Adipose tissue (tissue), 3 donors: ENCODE measurements around the gene NIPAL3. TPM values are rescaled to one million over a fixed set of nuclear protein-coding genes. Genes with fewer than 3 reads are reported as not detected.
"Not testable (repeated sequence)": the region's sequence is repeated elsewhere in the genome, so short reads cannot be mapped to it uniquely, and the experiment has no call there.

Experiments
- H3K27ac ChIP-seq: one replicate; pipeline ENCODE4 v1.5.1; 2013; ENCODE audit warnings: low read depth, low read length
- WGBS, 3 donors: extraction: QIAGEN DNeasy Blood & Tissue Kit; methylation state at CpG; one replicate each; pipeline ENCODE4 v1.1.7; 2013; 5-methylcytosine and 5-hydroxymethylcytosine counted together
- polyA plus RNA-seq, 3 donors: library from polyadenylated mRNA; stranded (reverse); fragments of 200-250 nt; gene quantifications; one replicate each; pipeline ENCODE4 v1.2.3, GENCODE V29; 2013
- donor health status: healthy with polysubstance abuse.
- donor health status: Bipolar disorder and iron deficiency.
- donor health status: healthy.

Gene NIPAL3
- polyA plus RNA-seq, 3 donors = 5.4 to 10.4 (median 7.6) TPM

DNA sequence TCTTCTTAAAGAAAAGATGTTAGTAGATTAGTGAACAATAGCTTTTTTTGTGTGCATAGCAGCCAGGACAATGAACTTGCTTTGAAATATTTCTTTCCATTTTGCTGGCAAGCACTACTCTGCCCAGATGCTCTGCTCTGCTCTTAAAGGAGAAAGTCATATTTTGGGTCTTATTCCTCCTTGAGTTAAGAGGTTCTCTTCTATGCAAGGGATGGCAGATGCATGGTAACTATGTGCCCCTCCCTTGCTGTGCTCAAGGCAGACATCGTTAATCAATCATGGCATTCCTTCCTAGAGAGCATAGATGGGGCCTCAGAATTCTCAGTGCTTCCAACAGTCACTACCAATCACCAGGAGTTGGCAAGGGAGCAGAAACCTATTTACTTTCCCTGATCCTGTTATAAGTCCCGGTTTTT, 27.6 kb downstream of the NIPAL3 start:
- H3K27ac ChIP-seq = no peak overlapping the region
- 14 to 65% (median 39%) methylated on average over 2 of the region's 2 CpGs for WGBS, 3 donors

DNA sequence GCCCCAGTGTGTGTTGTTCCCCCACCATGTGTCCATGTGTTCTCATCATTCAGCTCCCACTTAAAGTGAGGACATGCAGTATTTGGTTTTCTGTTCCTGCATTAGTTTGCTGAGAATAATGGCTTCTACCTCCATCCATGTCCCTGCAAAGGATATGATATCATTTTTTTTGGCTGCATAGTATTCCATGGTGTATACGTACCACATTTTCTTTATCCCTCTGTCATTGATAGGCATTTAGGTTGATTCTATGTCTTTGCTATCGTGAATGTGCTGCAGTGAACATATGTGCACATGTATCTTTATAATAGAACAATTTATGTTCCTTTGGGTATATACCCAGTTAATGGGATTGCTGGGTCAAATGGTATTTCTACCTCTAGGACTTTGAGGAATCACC, 30.8 kb downstream of the NIPAL3 start:
- WGBS, 3 donors = 97 to 98% (median 98%) methylated on average over 2 of the region's 2 CpGs
- not testable (repeated sequence) for H3K27ac ChIP-seq

DNA sequence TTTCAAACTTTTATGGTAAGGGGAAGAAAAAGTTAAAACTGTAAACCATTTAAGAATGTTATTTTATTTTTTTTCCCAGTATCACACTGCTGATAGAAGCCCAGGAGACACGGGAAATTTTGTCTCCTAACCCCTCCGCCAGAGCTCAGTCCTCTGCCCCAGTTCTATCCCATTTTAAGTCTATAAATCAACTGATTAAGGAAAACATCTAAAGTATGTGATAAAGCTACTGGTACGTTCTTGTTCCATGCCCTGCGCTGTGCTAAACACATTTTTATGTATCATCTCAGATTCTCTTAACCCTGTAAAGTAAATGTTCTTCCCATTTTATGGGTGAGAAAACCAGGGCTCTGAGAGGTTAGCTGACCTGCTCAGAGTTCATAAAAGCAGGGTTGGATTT, 34.7 kb downstream of the NIPAL3 start:
- no peak overlapping the region for H3K27ac ChIP-seq
- 73 to 90% (median 89%) methylated on average over 4 of the region's 4 CpGs for WGBS, 3 donors

DNA sequence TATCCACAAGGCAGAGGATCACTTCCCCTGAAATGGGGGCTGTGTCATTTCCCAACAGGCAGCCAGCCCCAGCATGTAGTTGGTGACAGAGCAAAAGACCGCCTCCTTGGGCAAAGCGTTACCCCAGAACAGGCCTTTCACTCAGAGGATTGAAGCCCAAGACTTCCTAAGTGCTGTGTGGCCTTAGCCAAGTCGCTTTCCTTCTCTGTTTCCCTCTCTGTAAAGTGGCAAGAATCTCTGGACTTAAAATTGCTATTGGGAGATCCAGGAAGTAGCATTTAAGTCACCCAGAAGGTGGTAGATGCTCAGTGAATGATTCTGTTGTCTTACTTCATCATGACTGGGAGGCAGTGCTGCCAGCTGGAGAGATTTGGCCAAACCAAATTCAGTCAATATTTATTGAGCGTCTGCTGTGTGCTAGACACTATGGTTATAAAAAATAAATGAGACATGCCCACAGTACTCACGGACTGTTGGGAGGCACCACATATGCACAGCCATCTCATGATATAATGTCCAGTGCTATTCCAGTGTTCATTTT, 35.3 kb downstream of the NIPAL3 start:
- 91 to 97% (median 95%) methylated on average over 5 of the region's 5 CpGs for WGBS, 3 donors
- H3K27ac ChIP-seq = no peak overlapping the region

DNA sequence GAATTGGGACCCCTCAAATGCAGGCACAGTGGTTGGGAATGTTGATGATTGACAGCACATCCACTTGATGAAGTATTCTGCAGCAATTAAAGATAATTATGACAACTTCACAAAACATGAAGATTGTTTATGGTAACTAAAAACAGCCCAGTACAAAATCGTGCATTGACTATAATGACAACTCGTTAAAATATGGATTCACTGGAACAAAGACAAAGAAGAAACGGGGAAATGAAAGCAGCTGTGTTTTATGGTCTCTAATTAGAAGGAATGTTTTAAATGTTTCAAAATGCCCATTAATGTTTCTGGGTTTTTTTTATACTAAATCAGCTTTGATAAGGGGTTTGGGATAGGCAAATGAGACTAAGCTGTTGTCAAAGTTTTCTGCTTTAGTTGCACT, 36.1 kb downstream of the NIPAL3 start:
- WGBS, 3 donors = 84 to 87% (median 84%) methylated on average over 3 of the region's 3 CpGs

GRCh38 chr1:24452922-24453485, 37.4 kb downstream of the NIPAL3 start:
- WGBS, 3 donors = 85 to 95% (median 86%) methylated on average over 8 of the region's 8 CpGs

More for the DNA sequence above, 36.1 kb downstream of the NIPAL3 start:
- H3K27ac ChIP-seq = no peak overlapping the region

DNA sequence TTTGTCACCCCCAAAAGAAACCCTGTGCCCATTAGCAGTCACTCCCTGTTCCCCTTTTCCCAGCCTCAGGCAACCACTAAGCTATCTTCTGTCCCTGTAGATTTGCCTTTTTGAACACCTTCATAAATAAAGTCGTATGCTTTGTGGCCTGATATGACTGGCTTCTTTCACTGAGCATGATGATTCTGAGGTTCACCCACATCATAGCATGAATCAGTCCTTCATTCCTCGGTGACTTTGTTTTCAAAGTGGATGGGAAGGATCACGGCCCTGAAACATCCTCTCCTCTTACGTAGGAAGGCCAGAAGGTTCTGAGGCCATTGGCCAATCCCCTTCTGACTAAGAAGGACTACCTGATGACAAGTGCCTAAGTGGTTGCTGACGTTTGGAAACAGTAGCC, 39.1 kb downstream of the NIPAL3 start:
- WGBS, 3 donors = 78 to 85% (median 82%) methylated on average over 5 of the region's 5 CpGs
- H3K27ac ChIP-seq = no peak overlapping the region

More at GRCh38 chr1:24452922-24453485, 37.4 kb downstream of the NIPAL3 start:
- H3K27ac ChIP-seq = no peak overlapping the region

DNA sequence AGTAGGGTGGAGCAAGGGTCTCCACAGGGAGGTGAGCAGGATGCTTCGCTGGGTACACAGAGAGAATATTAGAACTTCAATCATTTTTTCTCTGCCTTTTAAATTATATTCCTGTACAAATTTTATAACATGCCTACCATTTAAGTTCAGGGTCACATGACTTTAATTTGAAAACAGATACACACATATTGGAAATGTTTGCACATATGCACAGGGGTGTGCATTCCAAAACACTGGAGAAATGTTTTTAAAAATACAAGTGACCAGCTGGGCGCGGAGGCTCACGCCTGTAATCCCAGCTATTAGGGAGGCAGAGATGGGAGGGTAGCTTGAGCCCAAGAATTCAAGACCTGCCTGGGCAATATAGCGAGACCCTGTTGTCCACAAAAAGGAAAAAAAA, 39.7 kb downstream of the NIPAL3 start:
- no peak overlapping the region for H3K27ac ChIP-seq
- WGBS, 3 donors = 95 to 99% (median 97%) methylated on average over 5 of the region's 5 CpGs

DNA sequence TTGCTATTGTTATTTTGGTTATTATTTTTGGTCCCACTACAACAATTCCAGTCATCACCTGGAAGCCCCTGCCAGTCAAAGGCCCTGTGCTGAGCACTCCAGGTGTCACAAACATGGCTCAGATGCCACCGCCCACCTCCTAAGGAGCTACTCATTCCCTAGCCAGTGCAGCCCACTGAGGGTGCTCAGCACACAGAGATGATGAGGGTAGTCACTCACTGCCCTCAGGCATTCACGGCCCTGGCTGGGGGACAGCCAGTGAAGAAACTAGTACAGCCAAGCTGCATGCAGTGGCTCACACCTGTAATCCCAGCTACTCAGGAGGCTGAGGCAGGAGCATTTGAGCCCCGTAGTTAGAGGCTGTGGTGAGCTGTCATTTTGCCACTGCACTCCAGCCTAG, 42.3 kb downstream of the NIPAL3 start:
- WGBS, 3 donors = 93 to 96% (median 96%) methylated on average over 3 of the region's 3 CpGs
- no peak overlapping the region for H3K27ac ChIP-seq

- WGBS, 3 donors = 90 to 93% (median 91%) methylated on average over 6 of the region's 6 CpGs
- no peak overlapping the region for H3K27ac ChIP-seq
Measured at GRCh38 chr1:24459551-24460266, 44.1 kb downstream of the NIPAL3 start.

GRCh38 chr1:24462128-24462527, 46.5 kb downstream of the NIPAL3 start:
- 90 to 96% (median 91%) methylated on average over 4 of the region's 4 CpGs for WGBS, 3 donors
- H3K27ac ChIP-seq = not testable (repeated sequence)

DNA sequence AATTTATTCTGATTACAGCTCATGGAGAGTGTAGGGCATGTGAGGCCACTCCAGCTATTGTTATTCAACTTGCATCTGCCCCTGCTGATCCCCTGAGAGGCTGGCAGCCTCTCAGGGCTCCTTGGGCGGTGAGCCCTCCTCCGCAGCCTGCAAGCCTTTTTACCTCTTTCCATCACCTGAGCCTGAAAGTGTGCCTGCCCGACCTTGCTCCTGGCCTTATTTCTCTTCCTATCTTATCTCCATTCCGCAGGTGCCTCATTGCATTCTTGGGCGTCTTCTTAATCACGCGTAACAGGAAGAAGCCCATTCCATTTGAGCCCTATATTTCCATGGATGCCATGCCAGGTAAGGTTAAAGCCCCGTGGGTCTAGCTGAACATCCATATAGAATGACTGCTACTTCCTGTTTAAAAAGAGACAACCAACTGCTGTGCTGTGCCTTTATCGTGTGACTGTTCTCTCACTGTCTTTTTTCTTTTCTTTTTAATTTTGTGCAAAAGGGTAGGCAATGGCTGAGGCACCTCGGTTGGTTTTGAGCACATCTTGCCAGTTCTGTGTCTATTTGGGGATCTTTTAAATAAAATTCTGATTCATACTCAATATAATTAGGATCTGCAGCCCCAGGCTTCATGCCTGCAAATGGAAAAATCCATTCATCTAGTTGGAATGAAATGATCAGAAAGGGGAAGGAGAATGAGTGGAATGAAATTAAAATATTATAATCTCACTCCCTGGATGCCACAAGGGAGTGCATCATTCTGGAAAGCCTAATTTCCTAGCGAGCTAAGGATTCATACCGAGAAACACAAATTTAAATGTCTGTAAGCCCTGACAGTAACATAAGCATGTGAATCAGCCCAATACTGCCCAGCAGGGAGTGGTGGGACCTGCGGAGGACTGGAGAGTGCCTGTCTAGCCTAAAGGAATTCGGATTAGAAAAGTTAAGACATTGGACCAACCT, 48.5 kb downstream of the NIPAL3 start:
- no peak overlapping the region for H3K27ac ChIP-seq
- WGBS, 3 donors = 61 to 74% (median 69%) methylated on average over 14 of the region's 14 CpGs

DNA sequence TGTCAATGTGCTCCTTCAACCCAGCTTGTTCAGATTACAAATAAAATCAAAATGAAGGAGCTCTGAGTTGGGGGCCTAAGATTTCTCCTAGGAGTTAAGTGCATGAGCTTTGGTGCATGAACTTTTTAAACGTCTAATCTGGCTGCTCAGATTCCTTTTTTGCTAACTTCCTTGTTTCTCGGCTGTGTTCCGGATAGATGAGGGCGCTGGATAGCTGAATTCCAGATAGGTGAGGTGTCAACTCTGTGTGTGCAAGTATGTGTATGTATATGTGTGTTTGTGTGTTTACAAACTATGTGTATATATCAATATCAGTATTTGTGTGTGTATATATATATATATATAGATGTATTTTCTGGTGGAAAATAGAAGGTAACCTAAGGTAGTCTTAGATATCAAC, 49.5 kb downstream of the NIPAL3 start:
- no peak overlapping the region for H3K27ac ChIP-seq
- 54 to 73% (median 70%) methylated on average over 4 of the region's 4 CpGs for WGBS, 3 donors

DNA sequence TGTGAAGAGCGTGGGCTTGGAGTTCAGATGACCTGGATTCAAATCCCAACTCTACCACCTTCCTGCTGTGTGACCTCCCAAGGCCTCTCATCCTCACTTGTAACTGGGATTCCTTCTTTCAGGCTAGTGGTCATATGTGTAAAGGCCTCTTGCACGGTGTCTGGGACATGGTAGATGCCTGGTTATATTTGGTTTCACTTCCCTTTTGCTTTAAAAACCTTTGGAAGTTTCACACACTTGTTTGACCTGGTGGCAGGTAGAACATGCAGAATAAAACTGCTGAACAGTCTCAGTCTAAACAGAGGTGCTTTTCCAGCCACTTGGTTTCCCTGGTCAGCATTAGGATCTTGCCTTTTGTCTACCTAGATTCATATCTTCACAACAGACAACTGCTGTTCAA, 50.0 kb downstream of the NIPAL3 start:
- WGBS, 3 donors = 87 to 93% (median 92%) methylated on average over 2 of the region's 2 CpGs
- no peak overlapping the region for H3K27ac ChIP-seq

- no peak overlapping the region for H3K27ac ChIP-seq
- 90 to 93% (median 90%) methylated on average over 11 of the region's 11 CpGs for WGBS, 3 donors
Measured at GRCh38 chr1:24468685-24469316, 53.2 kb downstream of the NIPAL3 start.

- WGBS, 3 donors = 62 to 94% (median 89%) methylated on average over 2 of the region's 2 CpGs
- no peak overlapping the region for H3K27ac ChIP-seq
Measured at GRCh38 chr1:24470592-24470991, 55.0 kb downstream of the NIPAL3 start.

GRCh38 chr1:24472527-24473251, 57.1 kb downstream of the NIPAL3 start:
- H3K27ac ChIP-seq = no peak overlapping the region
- 31 to 91% (median 87%) methylated on average over 11 of the region's 11 CpGs for whole genome bisulfite sequencing, 3 donors

GRCh38 chr1:24474193-24474592, 58.6 kb downstream of the NIPAL3 start:
- H3K27ac ChIP-seq = no peak overlapping the region
